Ectodermal cell (in vitro differentiated cells): Measurements from ENCODE around the gene LLPH.

Experiments used
- H3K27ac ChIP-seq: 2 replicates; pipeline ENCODE4 v1.7.0; 2013; ENCODE audit warnings: mild to moderate bottlenecking, low read depth, low read length; ENCODE audit not compliant: insufficient read depth, poor library complexity, severe bottlenecking
- H3K27me3 ChIP-seq: 2 replicates; pipeline ENCODE4 v1.7.0; 2013; ENCODE audit warnings: mild to moderate bottlenecking, low read length; ENCODE audit not compliant: insufficient read depth, control insufficient read depth, poor library complexity, severe bottlenecking
- H3K36me3 ChIP-seq: one replicate; pipeline ENCODE4 v1.7.0; 2013; ENCODE audit warnings: low read length; ENCODE audit not compliant: control insufficient read depth, insufficient read depth
- H3K4me1 ChIP-seq: one replicate; pipeline ENCODE4 v1.7.0; 2013; ENCODE audit warnings: low read length; ENCODE audit not compliant: control insufficient read depth, insufficient read depth
- H3K4me3 ChIP-seq: 2 replicates; pipeline ENCODE4 v1.7.0; 2013; ENCODE audit warnings: low read depth, low read length, control low read depth; ENCODE audit not compliant: insufficient read depth
- H3K9me3 ChIP-seq: 2 replicates; pipeline ENCODE4 v1.7.0; 2013; ENCODE audit warnings: mild to moderate bottlenecking, low read length, moderate library complexity; ENCODE audit not compliant: control insufficient read depth
- WGBS, 2 experiments: methylation state at CpG; one replicate each; pipeline ENCODE4 v1.1.7; 2013; ENCODE audit warnings: missing lambda C conversion rate in 2 of 2; 5-methylcytosine and 5-hydroxymethylcytosine counted together

Gene LLPH

DNA sequence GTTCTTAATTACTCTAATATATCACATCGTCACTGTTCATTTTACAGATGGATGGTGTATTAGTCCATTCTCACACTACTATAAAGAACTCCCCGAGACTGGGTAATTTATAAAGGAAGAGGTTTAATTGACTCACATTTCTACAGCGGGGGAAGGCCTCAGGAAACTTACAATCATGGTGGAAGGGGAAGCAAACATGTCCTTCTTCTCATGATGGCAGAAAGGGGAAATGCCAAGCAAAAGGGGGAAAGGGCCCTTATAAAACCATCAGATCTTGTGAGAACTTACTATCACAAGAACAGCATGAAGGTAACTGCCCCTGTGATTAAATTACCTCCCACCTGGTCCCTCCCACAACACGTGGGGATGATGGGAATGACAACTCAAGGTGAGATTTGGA lies 32.7 kb upstream of the LLPH start:
- 62 to 63% methylated on average over 3 of the region's 4 CpGs for WGBS, 2 experiments
- Histone ChIP-seq H3K4me3 (no peak overlapping the region), H3K36me3 (no peaks in the 10 kb centered on the region), H3K9me3 (peaks cover 4% of the 10 kb centered on the region), H3K4me1 (no peaks in the 10 kb centered on the region), H3K27me3 (no peaks in the 10 kb centered on the region), H3K27ac (no peak overlapping the region)

DNA sequence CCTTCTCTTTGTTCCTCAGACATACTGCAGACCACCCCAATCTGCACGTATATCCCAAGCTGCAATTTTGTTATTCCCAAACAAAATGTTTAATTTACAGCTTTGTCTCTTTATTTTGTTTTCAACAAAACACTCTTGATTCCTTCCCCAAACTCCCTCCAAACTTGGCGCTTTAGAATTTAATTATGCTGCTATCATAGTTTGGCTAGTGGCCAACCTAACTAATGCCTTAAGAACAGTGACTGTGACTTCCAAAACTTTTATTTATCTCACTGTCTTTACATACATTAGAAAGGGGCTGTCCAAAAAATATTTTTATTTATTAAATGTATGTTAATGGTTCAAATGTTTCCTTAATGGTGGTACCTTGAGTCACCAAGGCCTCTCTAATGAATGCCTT lies 32.2 kb upstream of the LLPH start:
- H3K36me3 ChIP-seq: no peaks in the 10 kb centered on the region
- H3K9me3 ChIP-seq: peaks cover 4% of the 10 kb centered on the region
- H3K4me3 ChIP-seq: no peak overlapping the region
- H3K4me1 ChIP-seq: no peaks in the 10 kb centered on the region
- no peak overlapping the region for H3K27ac ChIP-seq
- WGBS, 2 experiments: 93 to 94% methylated on average over 2 of the region's 2 CpGs
- H3K27me3 ChIP-seq: no peaks in the 10 kb centered on the region

DNA sequence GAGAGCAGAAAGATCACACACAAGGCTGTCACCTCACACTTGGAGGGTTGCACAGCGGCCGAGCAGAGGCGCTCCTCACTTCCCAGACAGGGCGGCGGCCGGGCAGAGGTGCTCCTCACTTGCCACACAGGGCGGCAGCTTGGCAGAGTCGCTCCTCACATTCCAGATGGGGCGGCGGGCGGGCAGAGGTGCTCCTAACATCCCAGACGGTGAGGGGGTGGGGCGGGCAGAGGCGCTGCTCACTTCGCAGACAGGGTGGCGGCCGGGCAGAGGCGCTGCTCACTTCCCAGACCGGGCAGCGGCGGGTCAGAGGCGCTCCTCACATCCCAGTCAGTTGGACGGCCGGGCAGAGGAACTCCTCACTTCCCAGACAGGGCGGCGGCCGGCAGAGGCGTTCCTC lies 30.2 kb upstream of the LLPH start:
- peaks cover 4% of the 10 kb centered on the region for H3K9me3 ChIP-seq
- no peak overlapping the region for H3K27ac ChIP-seq
- 92% methylated on average over 28 of the region's 28 CpGs for WGBS, 2 experiments
- no peak overlapping the region for H3K4me3 ChIP-seq
- no peaks in the 10 kb centered on the region for H3K36me3 ChIP-seq
- H3K4me1 ChIP-seq: no peaks in the 10 kb centered on the region
- H3K27me3 ChIP-seq: no peaks in the 10 kb centered on the region

DNA sequence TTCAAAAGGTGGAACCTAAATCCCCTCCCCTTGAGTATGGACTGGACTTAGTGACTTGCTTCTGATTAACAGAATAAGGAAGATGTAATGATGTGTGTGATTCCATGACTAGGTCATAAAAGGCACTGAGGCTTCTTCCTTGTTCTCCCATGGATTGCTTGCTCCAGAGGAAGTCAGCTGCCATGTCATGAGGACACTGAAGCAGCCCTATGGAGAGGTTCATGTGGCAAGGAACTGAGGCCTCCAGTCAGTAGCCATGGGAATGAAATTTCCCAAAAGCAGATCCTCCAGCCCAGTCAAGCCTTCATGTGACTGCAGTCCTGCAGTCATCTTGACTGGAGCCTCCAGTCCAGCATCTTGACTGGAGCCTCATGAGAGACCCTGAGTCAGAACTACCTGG lies 28.6 kb upstream of the LLPH start:
- H3K4me3 ChIP-seq: no peak overlapping the region
- no peaks in the 10 kb centered on the region for H3K36me3 ChIP-seq
- H3K27ac ChIP-seq: no peak overlapping the region
- H3K9me3 ChIP-seq: no peaks in the 10 kb centered on the region
- H3K4me1 ChIP-seq: no peaks in the 10 kb centered on the region
- H3K27me3 ChIP-seq: no peaks in the 10 kb centered on the region

DNA sequence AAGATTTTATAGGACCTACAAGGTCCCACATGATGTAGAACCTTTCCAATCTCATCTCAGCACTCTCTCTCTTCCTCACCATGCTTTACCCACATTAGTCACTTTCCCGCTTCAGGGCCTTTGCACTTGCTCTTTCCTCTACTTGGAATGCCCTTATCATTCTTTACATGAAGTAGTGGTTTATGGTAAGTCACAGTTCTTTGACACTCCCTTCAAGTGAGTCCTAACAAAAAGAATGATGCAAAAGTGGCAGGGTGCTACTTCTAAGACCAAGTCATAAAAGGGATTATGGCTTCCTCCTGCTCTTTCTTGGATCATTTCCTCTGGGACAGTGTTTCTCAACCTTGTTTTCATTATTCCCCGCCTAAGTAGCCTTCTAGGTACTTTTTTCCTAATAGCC lies 26.1 kb upstream of the LLPH start:
- no peak overlapping the region for H3K4me3 ChIP-seq
- no peaks in the 10 kb centered on the region for H3K9me3 ChIP-seq
- no peaks in the 10 kb centered on the region for H3K4me1 ChIP-seq
- H3K27me3 ChIP-seq: no peaks in the 10 kb centered on the region
- no peak overlapping the region for H3K27ac ChIP-seq
- H3K36me3 ChIP-seq: no peaks in the 10 kb centered on the region
- WGBS, 2 experiments: 96 to 100% methylated on average over 1 to 2 of the region's 2 CpGs

DNA sequence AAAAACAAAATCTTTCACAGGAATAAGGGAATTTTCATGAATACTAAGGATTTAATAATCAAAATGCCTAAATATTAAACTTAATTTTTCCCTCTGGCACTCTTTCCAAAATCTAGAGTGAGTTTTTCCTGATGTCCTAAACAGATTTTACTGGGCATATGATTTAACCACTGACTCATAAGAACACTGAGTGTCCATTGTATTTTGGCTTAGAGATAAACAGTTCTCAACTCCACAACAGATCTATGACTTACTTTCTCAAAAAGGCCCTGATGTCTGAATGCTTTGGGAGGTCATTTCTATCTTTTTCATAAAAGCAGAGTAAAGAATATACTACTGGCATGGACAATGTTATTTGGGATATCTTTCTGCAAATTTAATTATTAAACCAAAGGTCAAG lies 24.2 kb upstream of the LLPH start:
- H3K4me3 ChIP-seq: no peak overlapping the region
- no peaks in the 10 kb centered on the region for H3K4me1 ChIP-seq

DNA sequence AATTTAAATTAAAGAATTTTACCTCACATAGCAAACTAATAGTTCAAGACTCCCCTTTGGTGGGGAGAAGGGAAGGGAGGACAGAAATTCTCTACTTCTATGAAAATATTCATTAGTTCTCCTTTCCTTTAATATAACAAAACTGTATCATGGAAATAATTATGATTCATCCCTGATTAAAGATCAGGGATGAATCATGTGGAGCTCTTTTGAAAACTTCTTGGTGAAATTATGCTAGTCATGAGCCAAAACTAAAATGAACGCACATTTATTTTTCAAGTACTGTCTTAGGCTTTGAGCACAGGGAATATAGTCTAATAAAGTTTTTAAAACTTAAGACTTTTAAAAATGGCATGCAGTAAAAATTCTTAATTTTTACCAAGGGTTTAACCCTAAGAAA lies 22.2 kb upstream of the LLPH start:
- Histone ChIP-seq H3K27me3 (no peaks in the 10 kb centered on the region), H3K9me3 (no peaks in the 10 kb centered on the region), H3K4me1 (no peaks in the 10 kb centered on the region), H3K36me3 (no peaks in the 10 kb centered on the region), H3K27ac (no peak overlapping the region), H3K4me3 (no peak overlapping the region)
- WGBS, 2 experiments: 100% methylated on average over 1 of the region's 1 CpG; no CpG with 5 or more reads in 1 of the 2 experiments

More for the DNA sequence above, 24.2 kb upstream of the LLPH start:
- Histone ChIP-seq H3K27me3 (no peaks in the 10 kb centered on the region), H3K36me3 (no peaks in the 10 kb centered on the region), H3K9me3 (no peaks in the 10 kb centered on the region), H3K27ac (no peak overlapping the region)

DNA sequence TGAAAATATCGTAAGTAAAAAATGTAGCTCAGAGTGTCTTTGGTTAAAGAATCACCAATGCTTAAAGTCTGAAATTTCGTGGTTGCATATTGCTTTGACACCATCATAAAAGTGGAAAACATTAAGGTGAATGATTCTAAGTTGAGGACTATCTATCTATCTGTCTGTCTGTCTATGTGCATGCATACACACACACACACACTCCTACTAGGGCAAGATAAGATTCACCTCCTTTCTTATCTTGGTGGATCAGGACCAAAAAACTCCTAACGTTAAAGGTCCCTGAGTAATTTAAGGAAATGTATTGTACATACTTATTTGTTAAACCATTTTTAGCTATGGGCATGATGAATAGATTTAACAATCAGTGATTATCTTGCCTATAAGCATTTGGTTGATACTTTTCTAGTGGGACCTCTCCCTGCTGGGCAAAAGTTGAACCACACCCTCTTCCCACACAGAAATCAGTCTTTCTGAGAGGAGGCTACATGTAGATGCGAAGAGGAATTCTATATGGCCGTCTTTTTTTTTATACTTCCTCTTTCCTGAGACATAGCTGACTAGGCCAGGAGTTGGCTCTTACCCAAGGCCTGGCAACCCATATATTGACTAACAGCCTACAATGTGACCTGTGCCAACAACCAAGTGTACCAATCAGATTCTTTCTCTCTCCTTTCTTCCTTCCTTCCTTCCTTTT lies 19.3 kb upstream of the LLPH start:
- no peaks in the 10 kb centered on the region for H3K27me3 ChIP-seq
- no peaks in the 10 kb centered on the region for H3K9me3 ChIP-seq
- H3K4me1 ChIP-seq: no peaks in the 10 kb centered on the region
- WGBS, 2 experiments: 94 to 95% methylated on average over 4 to 5 of the region's 5 CpGs
- H3K4me3 ChIP-seq: no peak overlapping the region
- H3K36me3 ChIP-seq: no peaks in the 10 kb centered on the region
- H3K27ac ChIP-seq: no peak overlapping the region

DNA sequence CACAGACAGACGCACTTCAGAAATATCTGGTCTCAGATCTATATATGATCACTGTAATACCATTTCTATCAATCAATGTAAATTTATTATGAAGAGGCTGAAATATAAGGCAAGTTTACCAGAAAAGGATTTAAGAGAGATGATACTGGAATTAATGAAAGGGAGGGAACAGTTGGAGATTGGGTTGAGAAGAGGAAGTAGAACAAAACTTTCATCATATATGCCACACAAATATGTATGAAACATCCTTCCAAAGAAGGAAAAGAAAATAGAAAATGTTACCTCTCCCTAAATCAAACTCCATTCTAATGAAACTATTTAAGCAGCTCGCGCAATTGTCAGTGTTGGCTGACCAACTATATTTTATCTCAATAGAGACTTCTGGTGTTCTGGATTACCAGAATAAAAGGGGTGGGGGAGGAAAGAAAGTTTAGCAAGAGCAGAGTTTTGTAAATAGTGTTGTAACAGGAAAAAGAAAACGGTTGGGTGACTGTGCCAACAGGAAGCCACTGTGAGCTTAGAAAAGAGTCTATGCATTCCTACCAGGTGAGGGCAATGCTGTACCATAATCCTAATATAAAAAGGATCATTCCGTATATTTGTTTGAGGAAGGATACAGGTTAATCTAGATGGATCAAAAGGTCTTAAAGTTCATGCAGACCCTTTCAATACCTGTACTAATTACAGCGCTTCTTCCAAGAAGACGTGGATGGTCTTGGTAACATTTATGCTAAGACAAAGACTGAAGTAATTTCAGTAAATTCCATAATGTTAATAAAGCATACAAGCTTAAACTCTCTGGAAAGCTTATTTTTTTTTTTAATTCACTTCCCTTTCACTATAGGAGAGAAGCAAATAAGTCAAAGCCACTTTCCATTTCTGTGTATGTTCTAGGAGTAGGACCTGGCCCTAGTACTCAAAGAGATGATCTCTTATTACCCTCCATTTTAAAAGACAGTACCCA lies 14.5 kb upstream of the LLPH start:
- 55 to 68% methylated on average over 5 to 6 of the region's 7 CpGs for WGBS, 2 experiments
- peaks cover 16% of the 10 kb centered on the region for H3K36me3 ChIP-seq
- H3K4me3 ChIP-seq: no peak overlapping the region
- no peak overlapping the region for H3K27ac ChIP-seq
- H3K27me3 ChIP-seq: no peaks in the 10 kb centered on the region
- H3K9me3 ChIP-seq: no peaks in the 10 kb centered on the region
- H3K4me1 ChIP-seq: no peaks in the 10 kb centered on the region

DNA sequence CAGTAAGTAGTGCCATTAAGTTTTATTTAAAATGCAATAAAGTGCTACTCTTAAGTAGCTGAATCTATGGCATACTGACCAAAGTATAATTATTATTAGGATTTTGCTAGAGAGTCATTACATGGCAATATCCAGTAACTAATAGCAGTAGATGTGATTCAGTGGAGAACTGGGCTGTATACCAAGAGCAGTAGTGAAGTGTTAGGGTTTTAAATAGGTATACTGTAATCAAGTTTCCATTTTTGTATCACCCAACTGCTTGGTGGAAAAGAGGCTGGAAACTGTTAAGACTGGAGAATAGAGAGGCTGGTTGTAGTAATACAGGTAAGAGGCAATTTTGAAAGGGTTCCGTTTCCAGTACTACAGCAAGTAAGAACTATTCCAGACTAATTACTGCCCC lies 13.3 kb upstream of the LLPH start:
- WGBS, 2 experiments: 83 to 89% methylated on average over 1 of the region's 1 CpG
- no peaks in the 10 kb centered on the region for H3K9me3 ChIP-seq
- H3K36me3 ChIP-seq: peaks cover 16% of the 10 kb centered on the region

More for the DNA sequence above, 13.3 kb upstream of the LLPH start:
- Histone ChIP-seq H3K4me3 (no peak overlapping the region), H3K4me1 (no peaks in the 10 kb centered on the region), H3K27ac (no peak overlapping the region), H3K27me3 (no peaks in the 10 kb centered on the region)
